HL-60/S4 treated with retinoic acid at 250 ng/mL for 4 days and 3 days (cell line): ENCODE results near the gene MCOLN1.
"Not testable (repeated sequence)": the region's sequence is repeated elsewhere in the genome, so short reads cannot be mapped to it uniquely, and the experiment has no call there.

Source experiments
- in situ Hi-C: fragments of 300-500 bp; cut with MboI; formaldehyde crosslinking; loops from 2 replicates; pipeline ENCODE4 v1.7.0; 2022; ENCODE audit warnings: low sequenced_read_pairs

MCOLN1 gene

GRCh38 chr19:7522923-7523667 lies 671 bp downstream of the MCOLN1 start:
- in situ Hi-C loops = no loop called here

DNA sequence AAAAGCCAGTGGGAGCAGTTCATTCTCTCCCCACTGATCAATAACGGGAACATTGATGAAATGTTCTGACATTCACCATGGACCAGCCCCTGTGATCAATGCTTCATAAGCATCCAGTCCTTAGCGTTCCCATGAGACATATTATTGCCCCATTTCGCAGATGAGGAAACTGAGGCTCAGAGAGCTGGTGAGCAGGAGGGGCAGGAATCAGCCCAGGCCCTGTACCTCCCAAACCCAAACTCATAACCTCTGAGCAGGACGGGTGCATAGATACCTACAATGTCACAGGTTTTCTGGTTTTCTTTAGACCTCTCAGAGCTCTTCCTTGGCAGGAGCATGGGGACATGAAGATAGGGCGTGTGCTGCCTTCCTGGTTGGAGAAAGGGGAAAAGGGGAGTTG lies 2.1 kb downstream of the MCOLN1 start:
- in situ Hi-C loops = no loop called here

GRCh38 chr19:7524992-7525739 lies 2.7 kb downstream of the MCOLN1 start:
- in situ Hi-C loops = no loop called here

- in situ Hi-C loops = no loop called here
These were observed 3.9 kb downstream of the MCOLN1 start for GRCh38 chr19:7526059-7526929.

- in situ Hi-C loops = no loop called here
These were observed 5.2 kb downstream of the MCOLN1 start for GRCh38 chr19:7527516-7528191.

- in situ Hi-C loops = no loop called here
These were observed 5.7 kb downstream of the MCOLN1 start for GRCh38 chr19:7528192-7528519.

- in situ Hi-C loops = no loop called here
These were observed 6.3 kb downstream of the MCOLN1 start for GRCh38 chr19:7528522-7529245.

DNA sequence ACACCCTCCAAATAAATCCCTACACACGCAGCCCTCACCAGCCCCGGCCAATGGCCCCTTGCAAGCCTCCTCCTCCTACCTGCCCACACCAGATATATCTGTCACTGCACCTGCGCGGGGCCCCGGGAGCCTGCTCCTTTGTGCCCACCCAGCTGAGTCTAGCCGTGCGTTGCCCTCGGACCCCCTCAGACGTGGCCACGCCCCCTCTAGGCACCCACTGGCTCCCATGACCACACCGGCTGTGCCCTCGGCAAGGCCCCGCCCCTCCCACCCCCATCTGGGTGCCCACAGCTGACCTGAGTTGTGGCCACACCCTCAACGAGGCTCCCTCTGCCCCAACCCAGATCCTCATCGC lies 6.8 kb downstream of the MCOLN1 start:
- in situ Hi-C loops = no loop called here

DNA sequence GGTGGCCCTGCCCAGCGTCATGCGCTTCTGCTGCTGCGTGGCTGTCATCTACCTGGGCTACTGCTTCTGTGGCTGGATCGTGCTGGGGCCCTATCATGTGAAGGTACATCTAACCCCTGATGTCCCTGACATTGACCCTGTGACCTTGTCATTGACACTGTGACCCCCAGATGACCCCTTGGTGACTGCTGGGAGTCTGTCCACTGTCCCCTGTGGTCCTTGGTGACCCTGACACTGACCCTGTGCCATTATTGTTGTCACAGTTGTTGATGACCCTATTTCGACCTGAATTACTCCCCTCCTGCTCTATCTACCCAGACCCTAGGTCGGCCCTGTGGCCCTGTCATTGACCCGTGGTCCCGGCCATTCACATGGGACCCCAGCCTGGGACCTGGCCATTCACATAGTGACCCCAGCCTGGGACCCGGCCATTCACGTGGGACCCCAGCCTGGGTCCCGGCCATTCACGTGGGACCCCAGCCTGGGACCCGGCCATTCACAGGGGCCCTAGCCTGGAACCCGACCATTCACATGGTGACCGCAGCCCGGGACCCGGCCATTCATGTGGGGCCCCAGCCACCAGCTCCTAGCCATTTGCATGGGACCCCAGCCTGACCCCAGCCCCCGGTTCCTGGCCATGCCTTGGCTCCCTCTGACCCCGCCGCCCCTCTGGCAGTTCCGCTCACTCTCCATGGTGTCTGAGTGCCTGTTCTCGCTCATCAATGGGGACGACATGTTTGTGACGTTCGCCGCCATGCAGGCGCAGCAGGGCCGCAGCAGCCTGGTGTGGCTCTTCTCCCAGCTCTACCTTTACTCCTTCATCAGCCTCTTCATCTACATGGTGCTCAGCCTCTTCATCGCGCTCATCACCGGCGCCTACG lies 7.4 kb downstream of the MCOLN1 start:
- in situ Hi-C loops = no loop called here

DNA sequence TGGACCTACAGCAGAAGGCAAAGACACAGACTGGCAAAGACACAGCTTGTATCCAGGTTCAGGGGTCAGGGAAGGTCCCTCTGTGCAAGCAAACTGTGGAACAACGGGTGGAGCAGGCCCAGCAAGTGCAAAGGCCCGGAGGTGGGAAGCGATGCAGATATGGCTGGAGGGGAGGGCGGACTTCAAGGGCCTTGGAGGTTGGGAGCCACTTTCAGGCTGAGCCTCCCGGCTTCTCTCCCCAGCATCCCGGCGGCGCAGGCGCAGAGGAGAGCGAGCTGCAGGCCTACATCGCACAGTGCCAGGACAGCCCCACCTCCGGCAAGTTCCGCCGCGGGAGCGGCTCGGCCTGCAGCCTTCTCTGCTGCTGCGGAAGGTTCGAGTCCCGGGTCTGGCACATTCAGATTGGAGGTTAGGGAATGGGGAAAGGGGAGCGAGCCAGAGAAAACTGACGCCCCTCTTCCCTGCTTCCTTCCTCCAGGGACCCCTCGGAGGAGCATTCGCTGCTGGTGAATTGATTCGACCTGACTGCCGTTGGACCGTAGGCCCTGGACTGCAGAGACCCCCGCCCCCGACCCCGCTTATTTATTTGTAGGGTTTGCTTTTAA lies 11.0 kb downstream of the MCOLN1 start:
- in situ Hi-C loops = no loop called here

- in situ Hi-C loops = no loop called here
These were observed 11.6 kb downstream of the MCOLN1 start for GRCh38 chr19:7533925-7534480.

DNA sequence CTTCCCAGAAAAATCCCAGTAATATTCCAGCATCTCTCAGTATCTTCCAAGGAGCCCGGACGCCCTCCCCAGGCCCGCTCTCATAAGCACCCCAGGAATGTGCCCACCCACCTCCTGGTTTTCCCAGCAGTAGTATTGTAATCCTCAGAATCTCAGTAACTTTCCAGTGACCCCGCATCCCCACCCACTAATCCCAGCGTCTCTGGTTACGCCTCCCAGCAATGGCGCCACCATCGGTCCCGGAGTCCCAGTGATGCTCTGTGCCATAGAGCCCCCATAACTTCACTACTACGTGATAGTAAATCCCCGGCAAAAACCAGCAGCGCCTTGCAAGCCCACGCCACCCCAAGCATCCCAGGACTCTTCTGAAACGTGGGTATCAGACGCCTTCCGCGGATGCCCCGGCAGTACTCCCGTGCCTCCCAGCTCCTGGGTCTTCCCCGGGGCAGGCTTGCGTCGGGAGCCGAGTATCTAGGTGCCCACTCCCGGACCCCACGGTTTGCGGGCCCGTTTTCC lies 12.2 kb downstream of the MCOLN1 start:
- in situ Hi-C loops = no loop called here

- in situ Hi-C loops = no loop called here
These were observed 12.9 kb downstream of the MCOLN1 start, which contains the start of gene PNPLA6 for GRCh38 chr19:7535047-7535997. PNPLA6 (plus strand) TSS chr19:7535717; CDS start chr19:7535789, 72 bp downstream.

- in situ Hi-C loops = no loop called here
These were observed 13.7 kb downstream of the MCOLN1 start for GRCh38 chr19:7535998-7536695.

DNA sequence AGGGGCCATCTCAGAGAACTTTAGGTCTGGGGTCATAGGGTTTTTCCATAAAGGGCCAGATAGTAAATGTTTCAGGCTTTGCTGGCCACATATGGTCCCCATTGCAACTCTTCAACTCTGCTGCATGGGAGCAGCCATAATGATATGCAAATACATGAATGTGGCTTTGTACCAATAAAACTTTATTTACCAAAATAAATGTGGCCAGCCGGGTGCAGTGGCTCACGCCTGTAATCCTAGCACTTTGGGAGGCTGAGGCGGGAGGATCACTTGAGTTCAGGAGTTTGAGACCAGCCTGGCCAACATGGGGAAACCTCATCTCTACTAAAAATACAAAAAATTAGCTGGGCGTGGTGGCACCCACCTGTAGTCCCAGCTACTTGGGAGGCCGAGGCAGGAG lies 16.6 kb downstream of the MCOLN1 start:
- in situ Hi-C loops = not testable (repeated sequence)

DNA sequence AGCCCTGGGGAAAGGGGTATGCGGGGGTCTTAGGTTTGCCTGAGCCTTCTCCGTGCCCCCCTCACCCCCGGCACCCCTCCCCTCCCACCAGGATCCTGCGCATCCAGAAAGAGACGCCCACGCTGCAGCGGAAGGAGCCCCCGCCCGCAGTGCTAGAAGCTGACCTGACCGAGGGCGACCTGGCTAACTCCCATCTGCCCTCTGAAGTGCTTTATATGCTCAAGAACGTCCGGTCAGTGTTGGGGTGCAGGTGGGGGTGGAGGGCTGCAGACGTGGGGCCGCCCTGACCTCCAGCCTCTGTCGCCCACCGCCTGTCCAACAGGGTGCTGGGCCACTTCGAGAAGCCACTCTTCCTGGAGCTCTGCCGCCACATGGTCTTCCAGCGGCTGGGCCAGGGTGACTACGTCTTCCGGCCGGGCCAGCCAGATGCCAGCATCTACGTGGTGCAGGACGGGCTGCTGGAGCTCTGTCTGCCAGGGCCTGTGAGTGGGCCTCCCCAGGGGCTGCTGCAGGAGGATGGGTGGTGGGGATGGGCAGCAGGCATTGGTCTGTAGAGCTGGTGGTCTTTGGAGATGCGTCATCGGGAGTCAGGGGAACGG lies 17.5 kb downstream of the MCOLN1 start:
- in situ Hi-C loops = no loop called here
